NB4 (cell line): Measurements from ENCODE around the gene SCN11A.

Source experiments
- CTCF ChIP-seq: IDR thresholded peaks from one replicate; pipeline ENCODE4 v1.5.1; 2012; ENCODE audit warnings: low read depth, low read length
- MAX ChIP-seq: IDR thresholded peaks from 2 replicates; pipeline ENCODE4 v1.6.1; 2011; ENCODE audit warnings: low read depth, low read length
- MYC ChIP-seq: IDR thresholded peaks from 2 replicates; pipeline ENCODE4 v1.6.1; 2011; ENCODE audit warnings: low read depth, low read length
- POLR2A ChIP-seq: IDR thresholded peaks from 2 replicates; pipeline ENCODE4 v1.6.1; 2011; ENCODE audit warnings: mild to moderate bottlenecking; ENCODE audit not compliant: insufficient read length; ENCODE audit errors: extremely low read depth

GRCh38 chr3:39025222-39025970, 26.3 kb downstream of the SCN11A start:
- TF ChIP-seq CTCF (no peak), POLR2A (no peak), MAX (no peak), MYC (no peak)
